Neuronal stem cell (in vitro differentiated cells): ENCODE results near the gene CCDC180.

Experiments
- DNase-seq: peaks from one replicate; pipeline ENCODE4 v3.0.0-alpha.2; 2013; ENCODE audit warnings: low spot score
- H2AFZ ChIP-seq: one replicate; pipeline ENCODE4 v1.6.1; 2013; ENCODE audit warnings: mild to moderate bottlenecking, low read length, inconsistent platforms
- H2AK5ac ChIP-seq: 2 replicates; pipeline ENCODE4 v1.6.1; 2013; ENCODE audit warnings: low read depth, mild to moderate bottlenecking, inconsistent platforms, low read length, moderate library complexity, mixed read lengths
- H2BK120ac ChIP-seq: 2 replicates; pipeline ENCODE4 v1.6.1; 2013; ENCODE audit warnings: low read depth, mild to moderate bottlenecking, inconsistent platforms, low read length, moderate library complexity, mixed read lengths
- H2BK12ac ChIP-seq: one replicate; pipeline ENCODE4 v1.6.1; 2013; ENCODE audit warnings: low read length, inconsistent platforms
- H2BK15ac ChIP-seq: 2 replicates; pipeline ENCODE4 v1.6.1; 2013; ENCODE audit warnings: mild to moderate bottlenecking, low read length, inconsistent platforms, mixed read lengths
- H2BK5ac ChIP-seq: one replicate; pipeline ENCODE4 v1.6.1; 2013; ENCODE audit warnings: inconsistent platforms, mild to moderate bottlenecking, low read length, moderate library complexity
- H3K14ac ChIP-seq: one replicate; pipeline ENCODE4 v1.6.1; 2013; ENCODE audit warnings: low read length, inconsistent platforms
- H3K18ac ChIP-seq: 2 replicates; pipeline ENCODE4 v1.6.1; 2013; ENCODE audit warnings: low read length, inconsistent platforms
- H3K23ac ChIP-seq: 2 replicates; pipeline ENCODE4 v1.6.1; 2013; ENCODE audit warnings: low read depth, mild to moderate bottlenecking, mixed read lengths, low read length, inconsistent platforms; ENCODE audit not compliant: poor library complexity
- H3K27ac ChIP-seq: replicated peaks from 3 replicates; pipeline ENCODE4 v1.5.1; 2013; ENCODE audit warnings: low read length, inconsistent platforms
- H3K27me3 ChIP-seq, 3 experiments: 2 replicates each; pipeline ENCODE4 v1.6.1; 2013; ENCODE audit warnings: low read length in 3 of 3, mild to moderate bottlenecking in 2 of 3, inconsistent platforms in 1 of 3, low read depth in 1 of 3, mixed read lengths in 1 of 3, moderate library complexity in 1 of 3; ENCODE audit not compliant: control insufficient read depth in 3 of 3, insufficient read depth in 3 of 3
- H3K36me3 ChIP-seq, 2 donors: replicated peaks in 1 of 2; 2 replicates each; pipeline ENCODE4 v1.6.1; 2013; ENCODE audit warnings: low read length in 2 of 2; ENCODE audit not compliant: control insufficient read depth in 2 of 2, insufficient read depth in 2 of 2
- H3K4ac ChIP-seq: 2 replicates; pipeline ENCODE4 v1.6.1; 2013; ENCODE audit warnings: inconsistent platforms, mild to moderate bottlenecking, low read length, moderate library complexity
- H3K4me1 ChIP-seq, 2 donors: 1 replicate in 1 of 2; 2 replicates in 1 of 2; pipeline ENCODE4 v1.6.1; 2013; ENCODE audit warnings: low read length in 2 of 2, low read depth in 1 of 2; ENCODE audit not compliant: control insufficient read depth in 2 of 2, insufficient read depth in 1 of 2
- H3K4me2 ChIP-seq: one replicate; pipeline ENCODE4 v1.6.1; 2013; ENCODE audit warnings: mild to moderate bottlenecking, low read length, inconsistent platforms; ENCODE audit not compliant: insufficient read depth, poor library complexity, severe bottlenecking
- H3K4me3 ChIP-seq, 2 donors: 2 replicates each; pipeline ENCODE4 v1.5.1; 2013; ENCODE audit warnings: low read length in 2 of 2, mild to moderate bottlenecking in 2 of 2, inconsistent platforms in 1 of 2, moderate library complexity in 1 of 2
- H3K79me1 ChIP-seq: one replicate; pipeline ENCODE4 v1.6.1; 2013; ENCODE audit warnings: low read depth, mild to moderate bottlenecking, inconsistent platforms, low read length, moderate library complexity
- H3K9ac ChIP-seq: one replicate; pipeline ENCODE4 v1.6.1; 2013; ENCODE audit warnings: mild to moderate bottlenecking, low read depth, low read length, inconsistent platforms; ENCODE audit not compliant: poor library complexity
- H3K9me3 ChIP-seq, 2 donors: replicated peaks in 1 of 2; 2 replicates each; pipeline versions ENCODE3 to v1.6.1; 2013; ENCODE audit warnings: low read length in 2 of 2, mild to moderate bottlenecking in 2 of 2, inconsistent platforms in 1 of 2, low read depth in 1 of 2, mixed read lengths in 1 of 2, moderate library complexity in 1 of 2; ENCODE audit not compliant: control insufficient read depth in 2 of 2, insufficient read depth in 1 of 2
- H4K8ac ChIP-seq: one replicate; pipeline ENCODE4 v1.6.1; 2013; ENCODE audit warnings: low read depth, mild to moderate bottlenecking, inconsistent platforms, low read length, moderate library complexity
- H4K91ac ChIP-seq: one replicate; pipeline ENCODE4 v1.6.1; 2013; ENCODE audit warnings: low read length, low read depth, mild to moderate bottlenecking, inconsistent platforms; ENCODE audit not compliant: poor library complexity
- WGBS, 2 donors: extraction: QIAGEN DNeasy Blood & Tissue Kit; methylation state at CpG; one replicate each; pipeline ENCODE4 v1.1.7; 2013; ENCODE audit warnings: missing lambda C conversion rate in 2 of 2, mixed read lengths in 1 of 2; ENCODE audit not compliant: insufficient read length in 2 of 2, insufficient replicate concordance in 1 of 2; ENCODE audit errors: extremely low coverage in 2 of 2; 5-methylcytosine and 5-hydroxymethylcytosine counted together

Gene CCDC180

DNA sequence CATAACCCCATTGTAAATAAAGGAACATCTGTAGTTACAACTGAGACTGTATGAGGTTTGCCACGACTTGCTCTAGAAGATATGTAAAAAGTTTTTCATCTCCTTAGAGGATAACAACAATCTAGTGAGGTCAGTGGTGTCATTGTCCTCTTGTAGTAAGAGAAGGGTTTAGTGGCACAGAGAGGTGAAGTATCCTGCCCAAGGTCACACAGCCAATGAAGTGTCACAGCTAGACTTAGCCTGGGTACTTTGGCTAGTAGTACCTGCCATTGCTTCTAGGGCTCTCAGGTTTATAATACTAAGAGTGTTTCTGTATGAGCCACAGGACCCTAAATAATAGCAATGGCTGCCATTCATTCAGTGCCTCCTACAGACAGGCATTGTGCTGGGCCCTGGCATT is 13.8 kb downstream of the CCDC180 start:
- Histone ChIP-seq H2AFZ (no peak overlapping the region), H3K27ac (no peak overlapping the region), H4K91ac (no peak overlapping the region), H2BK120ac (no peak overlapping the region), H2AK5ac (no peak overlapping the region), H2BK5ac (no peak overlapping the region), H2BK15ac (no peak overlapping the region), H3K9me3 (no peaks in the 10 kb centered on the region), H3K4me2 (no peak overlapping the region), H3K9ac (no peak overlapping the region), H3K18ac (no peak overlapping the region), H2BK12ac (no peak overlapping the region), H3K4me3 (no peak overlapping the region), H3K27me3 (no peaks in the 10 kb centered on the region), H3K23ac (no peak overlapping the region), H4K8ac (no peak overlapping the region), H3K36me3 (peaks cover 11 to 20% of the 10 kb centered on the region in 2 donors), H3K4me1 (peaks cover 0 to 4% of the 10 kb centered on the region in 2 donors), H3K4ac (no peak overlapping the region), H3K14ac (no peak overlapping the region), H3K79me1 (no peaks in the 10 kb centered on the region)
- no peak for DNase-seq
- no CpG with 5 or more reads among the region's 1 CpG for WGBS, 2 donors

DNA sequence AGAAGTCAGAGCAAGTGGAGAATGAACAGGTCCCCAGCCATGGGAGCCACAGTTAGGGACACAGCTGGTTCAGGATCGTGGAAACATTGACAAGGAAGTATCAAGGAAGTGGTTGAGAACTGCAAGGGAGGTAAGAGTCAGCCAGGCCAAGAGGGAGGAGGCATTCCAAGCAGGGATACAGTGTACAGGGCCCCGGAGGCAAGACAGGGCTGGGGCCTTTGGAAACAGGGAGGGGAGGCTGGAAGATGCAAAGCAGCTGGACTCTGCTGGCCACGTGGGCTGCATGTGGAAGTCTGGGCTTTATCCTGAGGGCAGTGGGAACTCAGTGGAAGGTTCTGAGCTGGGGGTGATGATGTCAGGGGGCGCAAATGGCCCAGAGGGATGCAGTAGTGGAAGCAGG is 14.2 kb downstream of the CCDC180 start:
- Histone ChIP-seq H3K23ac (no peak overlapping the region), H4K8ac (no peak overlapping the region), H2BK12ac (no peak overlapping the region), H3K9me3 (no peaks in the 10 kb centered on the region), H4K91ac (no peak overlapping the region), H3K18ac (peak overlapping the region; percentile 16), H3K9ac (no peak overlapping the region), H3K4me1 (peaks cover 0 to 4% of the 10 kb centered on the region in 2 donors), H3K27me3 (no peaks in the 10 kb centered on the region), H3K36me3 (peaks cover 9 to 16% of the 10 kb centered on the region in 2 donors), H3K4ac (no peak overlapping the region), H3K14ac (no peak overlapping the region), H3K4me3 (no peak overlapping the region), H2BK5ac (no peak overlapping the region), H2BK15ac (no peak overlapping the region), H2BK120ac (no peak overlapping the region), H3K27ac (no peak overlapping the region), H2AK5ac (no peak overlapping the region), H2AFZ (no peak overlapping the region), H3K4me2 (no peak overlapping the region), H3K79me1 (no peaks in the 10 kb centered on the region)
- DNase-seq, result no peak
- no CpG with 5 or more reads among the region's 4 CpGs for WGBS, 2 donors

DNA sequence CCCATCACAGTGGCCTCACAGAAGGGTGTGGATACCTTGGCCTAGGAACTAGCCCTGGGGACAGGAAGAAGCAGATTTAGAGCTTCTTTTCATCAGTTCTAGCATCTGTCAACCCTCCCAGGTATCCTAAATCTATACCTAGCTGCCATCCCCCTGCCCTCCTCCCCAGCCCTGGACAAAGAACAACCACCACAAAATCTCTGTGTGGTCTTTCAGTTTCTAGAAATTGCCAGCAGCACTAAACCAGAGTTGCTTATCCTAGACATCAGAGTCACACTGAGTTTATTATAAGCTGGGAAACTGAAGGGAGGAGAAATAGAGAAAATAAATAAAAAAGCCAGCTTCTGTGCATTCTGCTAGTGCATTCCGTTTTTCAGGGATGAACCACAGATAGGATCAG is 14.6 kb downstream of the CCDC180 start:
- H2BK12ac ChIP-seq, result no peak overlapping the region
- H3K79me1 ChIP-seq, result no peaks in the 10 kb centered on the region
- no peak overlapping the region for H2AK5ac ChIP-seq
- H4K8ac ChIP-seq, result no peak overlapping the region
- peaks cover 9 to 16% of the 10 kb centered on the region in 2 donors for H3K36me3 ChIP-seq
- no peak overlapping the region for H2BK15ac ChIP-seq
- H2BK120ac ChIP-seq, result no peak overlapping the region
- H3K18ac ChIP-seq, result no peak overlapping the region
- H3K4me2 ChIP-seq, result no peak overlapping the region
- no peak overlapping the region for H2AFZ ChIP-seq
- H3K14ac ChIP-seq, result no peak overlapping the region
- H2BK5ac ChIP-seq, result no peak overlapping the region
- no peaks in the 10 kb centered on the region for H3K27me3 ChIP-seq
- no peak overlapping the region for H3K4ac ChIP-seq
- no peak for DNase-seq
- no peak overlapping the region for H3K27ac ChIP-seq
- no peak overlapping the region for H3K4me3 ChIP-seq
- no peak overlapping the region for H4K91ac ChIP-seq
- no peak overlapping the region for H3K23ac ChIP-seq
- WGBS, 2 donors, result no CpG with 5 or more reads among the region's 1 CpG
- H3K4me1 ChIP-seq, result peaks cover 0 to 2% of the 10 kb centered on the region in 2 donors
- H3K9me3 ChIP-seq, result no peaks in the 10 kb centered on the region
- H3K9ac ChIP-seq, result no peak overlapping the region

DNA sequence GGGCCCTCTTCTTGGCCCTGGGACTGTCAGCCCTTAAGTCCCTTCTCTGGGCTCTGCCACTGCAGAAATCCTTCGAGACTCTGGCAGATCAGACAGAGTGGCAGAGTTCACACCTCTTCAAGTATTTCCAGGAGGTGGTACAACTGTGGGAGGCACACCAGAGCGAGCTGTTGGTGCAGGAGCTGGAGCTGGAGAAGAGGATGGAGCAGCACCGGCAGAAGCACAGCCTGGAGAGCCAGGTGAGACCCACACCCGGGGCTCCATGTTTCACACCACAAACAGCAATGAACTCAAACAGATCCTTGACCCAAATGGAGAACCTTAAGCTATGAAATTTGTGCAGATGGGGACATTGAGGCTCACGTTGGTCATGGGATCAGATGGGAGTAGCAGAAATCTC is 17.5 kb downstream of the CCDC180 start:
- Histone ChIP-seq H2AK5ac (no peak overlapping the region), H4K91ac (no peak overlapping the region), H2BK120ac (no peak overlapping the region), H2AFZ (no peak overlapping the region), H3K14ac (no peak overlapping the region), H2BK15ac (no peak overlapping the region), H2BK12ac (no peak overlapping the region), H2BK5ac (no peak overlapping the region), H4K8ac (no peak overlapping the region), H3K4me2 (no peak overlapping the region), H3K9ac (no peak overlapping the region), H3K27ac (no peak overlapping the region), H3K4me1 (peaks cover 0 to 1% of the 10 kb centered on the region in 2 donors), H3K27me3 (no peaks in the 10 kb centered on the region), H3K79me1 (no peaks in the 10 kb centered on the region), H3K4ac (no peak overlapping the region), H3K36me3 (peaks cover 7 to 11% of the 10 kb centered on the region in 2 donors), H3K4me3 (no peak overlapping the region), H3K18ac (no peak overlapping the region), H3K23ac (no peak overlapping the region), H3K9me3 (no peaks in the 10 kb centered on the region)
- WGBS, 2 donors, result no CpG with 5 or more reads among the region's 5 CpGs
- no peak for DNase-seq
